Endodermal cell (in vitro differentiated cells): ENCODE results near the gene POMT2. TPM values are rescaled to one million over a fixed set of nuclear protein-coding genes. Genes with fewer than 3 reads are reported as not detected.

ENCODE experiments used
- DNase-seq: peaks from one replicate; pipeline ENCODE4 v3.0.0-alpha.2; 2017
- H3K27ac ChIP-seq: 2 replicates; pipeline ENCODE4 v1.5.1; 2013; ENCODE audit warnings: mild to moderate bottlenecking, low read depth, low read length, moderate library complexity
- H3K27me3 ChIP-seq: 2 replicates; pipeline ENCODE4 v1.6.1; 2013; ENCODE audit warnings: mild to moderate bottlenecking, low read length, moderate library complexity; ENCODE audit not compliant: insufficient read depth, control insufficient read depth, poor library complexity, severe bottlenecking
- H3K36me3 ChIP-seq: 2 replicates; pipeline ENCODE4 v1.7.0; 2013; ENCODE audit warnings: mild to moderate bottlenecking, low read length, moderate library complexity; ENCODE audit not compliant: control insufficient read depth, insufficient read depth
- H3K4me1 ChIP-seq: one replicate; pipeline ENCODE4 v1.7.0; 2013; ENCODE audit warnings: low read length; ENCODE audit not compliant: control insufficient read depth, insufficient read depth
- H3K4me3 ChIP-seq: 2 replicates; pipeline ENCODE4 v1.5.1; 2013; ENCODE audit warnings: mild to moderate bottlenecking, low read length, moderate library complexity
- H3K9ac ChIP-seq: 2 replicates; pipeline ENCODE4 v1.6.1; 2013; ENCODE audit warnings: mild to moderate bottlenecking, low read length, moderate library complexity; ENCODE audit not compliant: poor library complexity, severe bottlenecking; ENCODE audit errors: extremely low read depth
- H3K9me3 ChIP-seq: 2 replicates; pipeline ENCODE4 v1.6.1; 2013; ENCODE audit warnings: mild to moderate bottlenecking, low read length, moderate library complexity; ENCODE audit not compliant: control insufficient read depth
- H3K27ac Mint-ChIP-seq: 2 replicates; pipeline ENCODE4 v1.8.0; 2020; ENCODE audit warnings: mixed read lengths
- H3K27me3 Mint-ChIP-seq: 2 replicates; pipeline ENCODE4 v1.8.0; 2021; ENCODE audit warnings: mild to moderate bottlenecking, mixed read lengths; ENCODE audit not compliant: insufficient read depth
- H3K36me3 Mint-ChIP-seq: 2 replicates; pipeline ENCODE4 v1.8.0; 2020; ENCODE audit warnings: low read depth, mixed read lengths
- H3K4me1 Mint-ChIP-seq: 2 replicates; pipeline ENCODE4 v1.8.0; 2020; ENCODE audit warnings: mixed read lengths
- H3K4me3 Mint-ChIP-seq: 2 replicates; pipeline ENCODE4 v1.8.0; 2020; ENCODE audit warnings: mild to moderate bottlenecking, moderate library complexity, mixed read lengths
- H3K9me3 Mint-ChIP-seq: 2 replicates; pipeline ENCODE4 v1.8.0; 2020; ENCODE audit warnings: mild to moderate bottlenecking, mixed read lengths
- WGBS, 2 experiments: methylation state at CpG; one replicate each; pipeline versions ENCODE4 v1.1.5 to v1.1.7; 2013; ENCODE audit warnings: missing lambda C conversion rate in 2 of 2, mixed read lengths in 1 of 2; ENCODE audit not compliant: insufficient coverage in 1 of 2, insufficient read length in 1 of 2; 5-methylcytosine and 5-hydroxymethylcytosine counted together
- total RNA-seq, 2 donors: library from RNA; stranded (reverse); fragmentation: NEBNext Ultra II Directional in 1 of 2; extraction: Animal tissue kit (Norgen Biotek cat#: 25700) in 1 of 2; gene quantifications; 2 replicates in 1 of 2; 3 replicates in 1 of 2; pipeline ENCODE4 v1.2.1, GENCODE V29; 2021
- TF ChIP-seq, protein P1 (sequence below): fragments of 200-600 bp; sonication (generic); conservative IDR thresholded peaks from 2 replicates; pipeline ENCODE4 v1.5.0; 2021; ENCODE audit warnings: antibody characterized with exemption, mild to moderate bottlenecking

The POMT2 gene
- total RNA-seq, 2 donors from 2014 or later: 58.5 to 70.6 TPM

DNA sequence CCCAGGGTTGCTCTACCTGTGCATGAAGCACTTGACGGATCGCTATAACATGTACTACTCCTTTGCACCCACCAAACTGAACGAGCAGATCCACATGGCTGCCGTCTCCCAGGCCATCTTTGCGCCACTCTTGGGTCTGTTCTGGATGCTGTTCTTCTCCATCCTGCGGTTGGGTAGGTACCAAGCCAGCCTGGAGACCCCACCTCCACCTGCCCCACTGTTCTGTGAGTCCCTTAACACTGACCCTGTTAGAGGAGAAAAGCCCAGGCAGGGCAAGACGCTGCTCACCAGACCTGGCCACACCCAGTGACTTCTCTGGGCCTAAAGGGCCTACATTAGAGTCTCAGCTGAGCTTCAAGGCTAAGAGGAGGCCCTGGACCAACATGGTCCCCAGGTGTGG lies 71.4 kb downstream of the POMT2 start:
- Histone ChIP-seq H3K9me3 (no peaks in the 10 kb centered on the region), H3K9ac (no peak overlapping the region), H3K36me3 (no peaks in the 10 kb centered on the region), H3K27me3 (no peaks in the 10 kb centered on the region), H3K27ac (no peak overlapping the region), H3K4me3 (no peak overlapping the region), H3K4me1 (no peaks in the 10 kb centered on the region)
- Mint-ChIP-seq H3K36me3 (no peaks in the 10 kb centered on the region), H3K27me3 (no peaks in the 10 kb centered on the region), H3K4me1 (no peaks in the 10 kb centered on the region), H3K27ac (no peak overlapping the region), H3K4me3 (no peak overlapping the region), H3K9me3 (no peaks in the 10 kb centered on the region)
- 86 to 93% methylated on average over 7 of the region's 7 CpGs for WGBS, 2 experiments
- TF ChIP-seq, protein P1, sequence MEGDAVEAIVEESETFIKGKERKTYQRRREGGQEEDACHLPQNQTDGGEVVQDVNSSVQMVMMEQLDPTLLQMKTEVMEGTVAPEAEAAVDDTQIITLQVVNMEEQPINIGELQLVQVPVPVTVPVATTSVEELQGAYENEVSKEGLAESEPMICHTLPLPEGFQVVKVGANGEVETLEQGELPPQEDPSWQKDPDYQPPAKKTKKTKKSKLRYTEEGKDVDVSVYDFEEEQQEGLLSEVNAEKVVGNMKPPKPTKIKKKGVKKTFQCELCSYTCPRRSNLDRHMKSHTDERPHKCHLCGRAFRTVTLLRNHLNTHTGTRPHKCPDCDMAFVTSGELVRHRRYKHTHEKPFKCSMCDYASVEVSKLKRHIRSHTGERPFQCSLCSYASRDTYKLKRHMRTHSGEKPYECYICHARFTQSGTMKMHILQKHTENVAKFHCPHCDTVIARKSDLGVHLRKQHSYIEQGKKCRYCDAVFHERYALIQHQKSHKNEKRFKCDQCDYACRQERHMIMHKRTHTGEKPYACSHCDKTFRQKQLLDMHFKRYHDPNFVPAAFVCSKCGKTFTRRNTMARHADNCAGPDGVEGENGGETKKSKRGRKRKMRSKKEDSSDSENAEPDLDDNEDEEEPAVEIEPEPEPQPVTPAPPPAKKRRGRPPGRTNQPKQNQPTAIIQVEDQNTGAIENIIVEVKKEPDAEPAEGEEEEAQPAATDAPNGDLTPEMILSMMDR: no peak
- DNase-seq: no peak

DNA sequence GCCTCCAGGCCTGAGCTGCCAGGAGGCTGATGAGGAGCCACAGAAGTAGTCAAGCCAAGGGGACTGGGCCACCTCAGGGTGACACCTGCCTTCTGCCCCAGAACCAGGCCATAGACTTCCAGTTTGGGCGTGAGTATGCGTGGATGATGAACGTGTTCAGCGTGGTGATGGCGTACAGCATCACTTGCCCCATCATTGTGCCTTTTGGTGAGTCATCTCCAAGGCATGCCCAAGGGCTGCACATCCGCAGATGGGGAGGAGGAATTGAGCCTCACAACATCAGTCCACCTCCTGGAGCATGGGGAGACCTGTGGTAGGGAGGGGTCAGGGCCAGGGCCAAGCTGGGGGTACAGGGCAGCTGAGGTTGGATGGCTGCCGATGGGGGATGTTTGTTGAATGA lies 72.0 kb downstream of the POMT2 start:
- no peak for DNase-seq
- H3K27me3 Mint-ChIP-seq: no peaks in the 10 kb centered on the region
- no peaks in the 10 kb centered on the region for H3K36me3 Mint-ChIP-seq
- Histone ChIP-seq H3K4me3 (no peak overlapping the region), H3K27ac (no peak overlapping the region), H3K9me3 (no peaks in the 10 kb centered on the region), H3K36me3 (no peaks in the 10 kb centered on the region), H3K4me1 (no peaks in the 10 kb centered on the region), H3K9ac (no peak overlapping the region), H3K27me3 (no peaks in the 10 kb centered on the region)
- no peaks in the 10 kb centered on the region for H3K9me3 Mint-ChIP-seq
- no peak overlapping the region for H3K4me3 Mint-ChIP-seq
- 90 to 92% methylated on average over 2 to 7 of the region's 7 CpGs for WGBS, 2 experiments
- no peaks in the 10 kb centered on the region for H3K4me1 Mint-ChIP-seq
- no peak overlapping the region for H3K27ac Mint-ChIP-seq
- TF ChIP-seq, protein P1: no peak

DNA sequence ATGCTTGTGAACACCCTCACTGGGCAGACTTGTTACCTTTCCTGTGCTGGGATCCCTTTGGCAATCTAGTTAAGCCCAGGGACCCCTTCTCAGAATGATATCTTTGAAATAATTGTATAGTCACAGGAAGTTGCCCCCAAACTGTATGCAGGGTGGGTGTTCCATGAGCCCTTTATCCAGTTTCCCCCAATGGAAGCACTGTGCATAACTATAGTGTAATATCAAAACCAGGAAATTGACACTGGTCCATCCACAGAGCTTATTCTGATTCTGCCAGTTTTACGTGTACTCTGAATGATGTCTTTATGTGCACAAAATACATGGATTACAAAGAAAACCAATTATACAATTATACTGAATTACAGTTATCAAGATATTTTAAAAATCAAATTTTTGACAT lies 73.9 kb downstream of the POMT2 start:
- Histone ChIP-seq H3K9ac (no peak overlapping the region), H3K36me3 (no peaks in the 10 kb centered on the region), H3K4me3 (no peak overlapping the region), H3K4me1 (no peaks in the 10 kb centered on the region), H3K9me3 (no peaks in the 10 kb centered on the region), H3K27ac (no peak overlapping the region), H3K27me3 (no peaks in the 10 kb centered on the region)
- H3K36me3 Mint-ChIP-seq: no peaks in the 10 kb centered on the region
- TF ChIP-seq, protein P1: no peak
- no peaks in the 10 kb centered on the region for H3K9me3 Mint-ChIP-seq
- H3K27ac Mint-ChIP-seq: no peak overlapping the region
- no peaks in the 10 kb centered on the region for H3K4me1 Mint-ChIP-seq
- no peaks in the 10 kb centered on the region for H3K27me3 Mint-ChIP-seq
- WGBS, 2 experiments: 92% methylated on average over 1 of the region's 1 CpG; no CpG with 5 or more reads in 1 of the 2 experiments
- DNase-seq: no peak
- no peak overlapping the region for H3K4me3 Mint-ChIP-seq
